ENCODE data around the gene ANKFY1. TPM values are rescaled to one million over a fixed set of nuclear protein-coding genes. Genes with fewer than 3 reads are reported as not detected.

The ANKFY1 gene
- total and polyA plus RNA-seq, 9 of the 15 experiments (the other 6 are each of a cell fraction or from before 2014, with no cell fraction given), result 4.3 to 25.6 (median 12.2) TPM

DNA sequence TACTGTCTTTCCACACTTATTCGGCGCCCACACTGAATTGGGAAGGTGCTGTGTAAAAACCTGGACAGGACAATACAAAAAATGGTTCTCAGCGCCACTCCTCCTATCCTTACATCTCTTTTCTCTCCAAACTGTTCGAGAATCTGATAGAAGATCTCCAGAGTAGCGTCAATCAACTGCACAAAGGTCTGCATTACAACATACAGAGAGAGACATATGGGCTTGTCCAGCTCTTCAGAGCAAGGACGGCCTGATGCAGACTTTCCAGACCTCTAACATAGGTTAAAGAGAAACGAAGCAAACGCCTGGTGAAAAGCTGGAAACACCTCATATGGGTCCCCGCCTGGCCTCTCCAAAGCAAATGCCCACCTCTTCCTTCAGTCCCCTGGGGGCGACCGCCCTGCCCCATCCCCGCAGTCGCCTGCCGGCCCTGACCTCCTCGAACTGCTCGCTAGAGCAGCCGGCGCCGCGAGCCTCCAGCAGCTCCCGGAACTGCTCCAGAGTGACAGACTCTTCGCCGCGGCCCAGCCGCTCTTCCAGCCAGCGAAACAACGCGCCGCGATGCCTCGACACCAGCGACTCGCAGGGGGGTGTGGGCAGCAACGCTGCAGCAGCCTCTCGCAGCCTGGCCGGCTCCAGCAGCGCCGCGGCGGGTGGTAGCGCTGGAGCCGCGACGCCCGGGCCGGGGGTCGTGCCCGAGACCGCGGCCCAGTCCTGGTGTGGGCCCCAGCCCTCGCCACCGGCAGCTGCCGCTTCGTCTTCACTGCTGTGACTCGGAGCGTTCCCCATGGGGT, 121.5 kb downstream of the ANKFY1 start:
- Histone ChIP-seq H3K27me3 (ENCODE audit: control insufficient read depth in 2 of 2, insufficient read depth in 2 of 2, low read length in 2 of 2) (no peaks in the 10 kb centered on the region), H4K20me1 (replicated peaks; ENCODE audit: control insufficient read depth, insufficient read depth, low read length) (no peaks in the 10 kb centered on the region; the same call in 1 of the 2 replicates), H3K9me1 (ENCODE audit: control insufficient read depth, insufficient read depth, low read length) (peaks cover 3% of the 10 kb centered on the region), H3K4me2 (ENCODE audit: insufficient read depth, low read length) (peak overlapping the region; percentile 86), H3K4me1 (replicated peaks in 1 of 2; ENCODE audit: control insufficient read depth in 2 of 2, insufficient read depth in 2 of 2, low read length in 2 of 2) (peaks cover 6 to 10% of the 10 kb centered on the region in 2 experiments; a peak in 3 of 5 replicates), H2AFZ (ENCODE audit: low read depth, low read length) (peak overlapping the region; percentile 94), H3K36me3 (ENCODE audit: control insufficient read depth, insufficient read depth, low read length) (peaks cover 17% of the 10 kb centered on the region), H3K27ac (ENCODE audit: extremely low read depth, low read depth, low read length) (peak overlapping the region; percentile 94), H3K4me3 (peak overlapping the region; percentile 98), H3K79me2 (ENCODE audit: control insufficient read depth, insufficient read depth, low read length) (peaks cover 56% of the 10 kb centered on the region), H3K9ac (ENCODE audit: insufficient read depth in 1 of 2, low read depth in 2 of 2, low read length in 2 of 2) (peak overlapping the region; percentile 91 to 96), H3K9me3 (replicated peaks; ENCODE audit: control insufficient read depth, insufficient read depth, low read depth, low read length) (no peaks in the 10 kb centered on the region)
- in situ Hi-C loops (cut with MboI), result no loop called here
- FAIRE-seq (no peak), DNase-seq (ENCODE audit: extremely low read depth in 1 of 4, low spot score in 3 of 4) (peak in 1 of 4 experiments; percentile 46), ATAC-seq (peak; percentile 45)
- ChIA-PET CTCF (ENCODE audit: low intra/inter-chr PET ratio) (no interaction called here), POLR2A (interaction anchor here (0.6 to 3.8 kb wide), 9 partner anchors 10 to 380 kb away, joined by 3 to 21 read pairs (median 4); no protein-coding TSS in a partner anchor)
- intact Hi-C loops (cut with micrococcal nuclease), result no loop called here
- 1% methylated on average over 34 of the region's 56 CpGs for WGBS (ENCODE audit: insufficient coverage, low coverage, missing lambda C conversion rate)
- BruUV-seq (replicated peaks), result no TSS peak
- TF ChIP-seq RBBP5 (IDR thresholded peaks at IDR 0.05; ENCODE audit: borderline replicate concordance, insufficient read depth, low read length, poor library complexity, severe bottlenecking) (peak; percentile 88), CCNT2 (IDR thresholded peaks at IDR 0.05; ENCODE audit: borderline replicate concordance, extremely low read depth, insufficient read length, low read depth, low read length) (peak; percentile 16), ZKSCAN3 (CRISPR knock-in tag; IDR thresholded peaks at IDR 0.05) (no peak), SAP30 (IDR thresholded peaks at IDR 0.05; ENCODE audit: borderline replicate concordance, insufficient read depth, low read depth, low read length, poor library complexity, severe bottlenecking) (peak; percentile 94), ZNF589 (CRISPR knock-in tag; IDR thresholded peaks at IDR 0.05; ENCODE audit: low read depth) (no peak), HMGN3 (IDR thresholded peaks at IDR 0.05; ENCODE audit: borderline replicate concordance, extremely low read depth, insufficient read length, low read depth, low read length) (peak; percentile 46), ZBTB7A (IDR thresholded peaks at IDR 0.05; ENCODE audit: borderline replicate concordance, control insufficient read depth, low read depth, low read length) (peak; percentile 38; the same call in 1 of the 2 replicates), KDM2B (CRISPR knock-in tag; IDR thresholded peaks at IDR 0.05) (no peak), ZNF586 (CRISPR knock-in tag; conservative IDR thresholded peaks at IDR 0.05) (no peak), SIN3B (IDR thresholded peaks at IDR 0.05; ENCODE audit: low read depth) (peak; percentile 69), PHF8 (IDR thresholded peaks at IDR 0.05; ENCODE audit: borderline replicate concordance, low read length) (peak; percentile 54; the same call in 1 of the 2 replicates), EHMT2 (IDR thresholded peaks at IDR 0.05) (no peak), MTA3 (IDR thresholded peaks at IDR 0.05; ENCODE audit: borderline replicate concordance) (0 out of 2 replicates have a peak, but pooled peaks have one; percentile 38), NONO (IDR thresholded peaks at IDR 0.05; ENCODE audit: low read depth in 2 of 2, low read length in 1 of 2) (peak in 1 of 2 experiments; percentile 71; a peak in 1 of 4 replicates), FOXM1 (IDR thresholded peaks at IDR 0.05; ENCODE audit: low read depth) (no peak), FOXM1 (CRISPR knock-in tag; IDR thresholded peaks at IDR 0.05; ENCODE audit: low read depth) (0 out of 2 replicates have a peak, but pooled peaks have one; percentile 67), NCOA1 (IDR thresholded peaks at IDR 0.05; ENCODE audit: low read depth) (no peak), PKNOX1 (IDR thresholded peaks at IDR 0.05) (peak; percentile 40; the same call in 1 of the 2 replicates)
- TF ChIP-seq, protein P1, sequence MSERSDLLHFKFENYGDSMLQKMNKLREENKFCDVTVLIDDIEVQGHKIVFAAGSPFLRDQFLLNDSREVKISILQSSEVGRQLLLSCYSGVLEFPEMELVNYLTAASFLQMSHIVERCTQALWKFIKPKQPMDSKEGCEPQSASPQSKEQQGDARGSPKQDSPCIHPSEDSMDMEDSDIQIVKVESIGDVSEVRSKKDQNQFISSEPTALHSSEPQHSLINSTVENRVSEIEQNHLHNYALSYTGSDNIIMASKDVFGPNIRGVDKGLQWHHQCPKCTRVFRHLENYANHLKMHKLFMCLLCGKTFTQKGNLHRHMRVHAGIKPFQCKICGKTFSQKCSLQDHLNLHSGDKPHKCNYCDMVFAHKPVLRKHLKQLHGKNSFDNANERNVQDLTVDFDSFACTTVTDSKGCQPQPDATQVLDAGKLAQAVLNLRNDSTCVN (CRISPR knock-in tag; IDR thresholded peaks at IDR 0.05), result no peak

All from K562 (cell line).